Measurements from ENCODE around the gene GALNT8.

DNA sequence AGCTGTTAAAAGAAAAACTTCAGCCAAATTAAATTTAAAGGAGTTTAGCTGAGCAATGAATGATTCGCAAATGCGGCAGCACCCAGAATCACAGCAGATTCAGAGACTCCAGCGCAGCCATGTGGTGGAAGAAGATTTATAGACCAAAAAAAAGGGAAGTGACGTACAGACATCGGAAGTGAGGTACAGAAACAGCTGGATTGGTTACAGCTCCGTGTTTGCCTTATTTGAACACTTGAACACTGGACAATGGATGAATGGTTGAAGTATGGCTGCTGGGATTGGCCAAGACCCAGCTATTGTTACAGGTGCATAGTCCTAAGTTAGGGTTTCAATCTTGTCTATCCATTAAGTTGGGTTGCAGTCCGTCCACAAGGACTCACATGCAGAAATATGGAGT, 42.6 kb downstream of the GALNT8 start:
- TF ChIP-seq, protein P1, sequence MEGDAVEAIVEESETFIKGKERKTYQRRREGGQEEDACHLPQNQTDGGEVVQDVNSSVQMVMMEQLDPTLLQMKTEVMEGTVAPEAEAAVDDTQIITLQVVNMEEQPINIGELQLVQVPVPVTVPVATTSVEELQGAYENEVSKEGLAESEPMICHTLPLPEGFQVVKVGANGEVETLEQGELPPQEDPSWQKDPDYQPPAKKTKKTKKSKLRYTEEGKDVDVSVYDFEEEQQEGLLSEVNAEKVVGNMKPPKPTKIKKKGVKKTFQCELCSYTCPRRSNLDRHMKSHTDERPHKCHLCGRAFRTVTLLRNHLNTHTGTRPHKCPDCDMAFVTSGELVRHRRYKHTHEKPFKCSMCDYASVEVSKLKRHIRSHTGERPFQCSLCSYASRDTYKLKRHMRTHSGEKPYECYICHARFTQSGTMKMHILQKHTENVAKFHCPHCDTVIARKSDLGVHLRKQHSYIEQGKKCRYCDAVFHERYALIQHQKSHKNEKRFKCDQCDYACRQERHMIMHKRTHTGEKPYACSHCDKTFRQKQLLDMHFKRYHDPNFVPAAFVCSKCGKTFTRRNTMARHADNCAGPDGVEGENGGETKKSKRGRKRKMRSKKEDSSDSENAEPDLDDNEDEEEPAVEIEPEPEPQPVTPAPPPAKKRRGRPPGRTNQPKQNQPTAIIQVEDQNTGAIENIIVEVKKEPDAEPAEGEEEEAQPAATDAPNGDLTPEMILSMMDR (IDR thresholded peaks at IDR 0.05; ENCODE audit: insufficient read depth, low read length, poor library complexity, severe bottlenecking), result no peak
- TF ChIP-seq EZH2phosphoT487 (conservative IDR thresholded peaks at IDR 0.05; ENCODE audit: low read length), result no peak

Data from SU-DHL-6 (cell line).